Liver (tissue), 9 donors: ENCODE data around the gene UGT1A7. TPM values are rescaled to one million over a fixed set of nuclear protein-coding genes. Genes with fewer than 3 reads are reported as not detected.

Source experiments
- DNase-seq: peaks from one replicate; pipeline ENCODE4 v3.0.0-alpha.2; 2017; ENCODE audit warnings: low spot score
- H3K27ac ChIP-seq, 2 donors: one replicate each; pipeline ENCODE4 v1.7.0; 2013; ENCODE audit warnings: inconsistent platforms in 2 of 2, low read length in 2 of 2, control low read depth in 1 of 2, low read depth in 1 of 2, mild to moderate bottlenecking in 1 of 2
- H3K27me3 ChIP-seq, 4 donors: one replicate each; pipeline versions ENCODE4 v1.6.1 to v1.7.0; 2013; ENCODE audit warnings: low read length in 3 of 4, inconsistent platforms in 1 of 4, mild to moderate bottlenecking in 1 of 4, moderate library complexity in 1 of 4; ENCODE audit not compliant: control insufficient read depth in 4 of 4, insufficient read depth in 4 of 4
- H3K36me3 ChIP-seq, 4 donors: one replicate each; pipeline versions ENCODE4 v1.6.1 to v1.7.0; 2013; ENCODE audit warnings: low read length in 3 of 4, mild to moderate bottlenecking in 3 of 4, low read depth in 1 of 4, moderate library complexity in 1 of 4; ENCODE audit not compliant: control insufficient read depth in 4 of 4, insufficient read depth in 3 of 4
- H3K4me1 ChIP-seq, 4 donors: one replicate each; pipeline versions ENCODE4 v1.6.1 to v1.7.0; 2013; ENCODE audit warnings: low read length in 3 of 4, mild to moderate bottlenecking in 3 of 4, moderate library complexity in 1 of 4; ENCODE audit not compliant: control insufficient read depth in 4 of 4, insufficient read depth in 4 of 4
- H3K4me3 ChIP-seq, 3 donors: one replicate each; pipeline versions ENCODE4 v1.6.1 to v1.7.0; 2013; ENCODE audit warnings: low read length in 3 of 3, control low read depth in 1 of 3, low read depth in 1 of 3, mild to moderate bottlenecking in 1 of 3
- H3K9ac ChIP-seq, 2 donors: one replicate each; pipeline ENCODE4 v1.7.0; 2013; ENCODE audit warnings: low read length in 2 of 2, mild to moderate bottlenecking in 2 of 2, moderate library complexity in 2 of 2, control low read depth in 1 of 2, low read depth in 1 of 2
- H3K9me3 ChIP-seq, 4 donors: one replicate each; pipeline versions ENCODE4 v1.6.1 to v1.7.0; 2013; ENCODE audit warnings: low read length in 3 of 4; ENCODE audit not compliant: control insufficient read depth in 4 of 4
- CTCF ChIP-seq: fragments of 150-350 bp; IDR thresholded peaks from 2 replicates; pipeline ENCODE4 v1.5.1; 2017; ENCODE audit warnings: improper control_type of control experiment, low read depth, low read length; ENCODE audit not compliant: missing input control
- EGR1 ChIP-seq, 2 donors: IDR thresholded peaks; 2 replicates each; pipeline ENCODE4 v1.6.1; 2016 to 2018; ENCODE audit warnings: antibody characterized with exemption in 2 of 2, low read depth in 2 of 2
- FOXA1 ChIP-seq: IDR thresholded peaks from 2 replicates; pipeline ENCODE4 v1.6.1; 2016; ENCODE audit warnings: antibody characterized with exemption
- FOXA2 ChIP-seq: IDR thresholded peaks from 2 replicates; pipeline ENCODE4 v1.6.1; 2016; ENCODE audit warnings: antibody characterized with exemption
- HNF4A ChIP-seq, 2 donors: conservative IDR thresholded peaks; 2 replicates each; pipeline ENCODE4 v1.6.1; 2016; ENCODE audit warnings: antibody characterized with exemption in 2 of 2, mild to moderate bottlenecking in 2 of 2
- HNF4G ChIP-seq: IDR thresholded peaks from 2 replicates; pipeline ENCODE4 v1.6.1; 2016; ENCODE audit warnings: antibody characterized with exemption
- JUND ChIP-seq, 2 donors: IDR thresholded peaks; 2 replicates each; pipeline ENCODE4 v1.6.1; 2016; ENCODE audit warnings: antibody characterized with exemption in 2 of 2
- MAX ChIP-seq: IDR thresholded peaks from 2 replicates; pipeline ENCODE4 v1.6.1; 2016; ENCODE audit warnings: antibody characterized with exemption
- NR2F2 ChIP-seq: IDR thresholded peaks from 2 replicates; pipeline ENCODE4 v1.6.1; 2016; ENCODE audit warnings: antibody characterized with exemption
- RAD21 ChIP-seq, 2 donors: IDR thresholded peaks; 2 replicates each; pipeline ENCODE4 v1.6.1; 2016; ENCODE audit warnings: antibody characterized with exemption in 2 of 2, mild to moderate bottlenecking in 2 of 2
- RXRA ChIP-seq, 2 donors: IDR thresholded peaks; 2 replicates each; pipeline ENCODE4 v1.6.1; 2017 to 2018; ENCODE audit warnings: antibody characterized with exemption in 2 of 2, mild to moderate bottlenecking in 1 of 2
- TAF1 ChIP-seq: conservative IDR thresholded peaks from 2 replicates; pipeline ENCODE4 v1.6.1; 2016; ENCODE audit warnings: antibody characterized with exemption, mild to moderate bottlenecking
- YY1 ChIP-seq: IDR thresholded peaks from 2 replicates; pipeline ENCODE4 v1.6.1; 2016; ENCODE audit warnings: antibody characterized with exemption, mild to moderate bottlenecking
- ZBTB33 ChIP-seq: IDR thresholded peaks from 2 replicates; pipeline ENCODE4 v1.6.1; 2016; ENCODE audit warnings: antibody characterized with exemption
- WGBS: extraction: QIAGEN DNeasy Blood & Tissue Kit; methylation state at CpG from one replicate; pipeline ENCODE4 v1.1.7; 2013; 5-methylcytosine and 5-hydroxymethylcytosine counted together
- polyA plus RNA-seq, 2 donors: library from polyadenylated mRNA; stranded (reverse) in 1 of 2; unstranded in 1 of 2; fragments of 200-250 nt in 1 of 2; fragments of >200 nt in 1 of 2; fragmentation: Nextera tagmentation in 1 of 2; extraction: Ambion mirVana in 1 of 2; gene quantifications; one replicate each; pipeline versions ENCODE4 v1.2.1 to v1.2.3, GENCODE V29; 2013 to 2015
- total RNA-seq, 2 donors: library from RNA; depleted of rRNA; stranded (reverse); fragments of >200 nt; gene quantifications; one replicate each; pipeline ENCODE4 v1.2.3, GENCODE V29; 2014
- TF ChIP-seq, protein P1 (sequence below): IDR thresholded peaks from 2 replicates; pipeline ENCODE4 v1.6.1; 2016; ENCODE audit warnings: antibody characterized with exemption, mild to moderate bottlenecking
- TF ChIP-seq, protein P2 (sequence below): IDR thresholded peaks from 2 replicates; pipeline ENCODE4 v1.6.1; 2016; ENCODE audit warnings: antibody characterized with exemption
- donor health status: healthy.
- donor health status: healthy.
- donor health status: healthy.
- donor health status: healthy.
- donor health status: healthy.

UGT1A7 gene
- total and polyA plus RNA-seq, 4 donors: 0.02 to 2.2 (median 0.38) TPM; not detected in 1

DNA sequence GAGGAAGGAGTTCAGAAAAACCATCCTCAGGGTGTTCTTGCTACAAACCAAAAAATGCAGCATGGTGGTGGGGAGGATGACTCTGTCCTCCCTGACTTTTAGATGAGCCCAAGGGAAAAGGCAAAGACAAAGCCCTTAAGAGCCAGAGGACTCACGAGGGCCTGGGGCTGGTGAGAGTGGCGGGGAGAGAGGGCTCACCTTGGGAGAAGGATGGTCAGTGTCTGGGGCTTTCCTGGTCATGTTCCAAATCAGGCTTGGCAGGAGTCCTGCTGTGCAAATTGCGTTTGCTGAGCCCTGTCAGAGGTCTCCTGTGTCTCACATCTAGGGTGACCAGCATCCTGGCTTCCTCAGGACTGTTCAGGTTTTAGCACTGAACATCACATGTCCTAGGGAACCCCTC lies 83.1 kb downstream of the UGT1A7 start:
- peak overlapping the region in 1 of 3 donors; percentile 5 for H3K4me3 ChIP-seq
- no peak for DNase-seq
- H3K27me3 ChIP-seq: no peaks in the 10 kb centered on the region
- H3K36me3 ChIP-seq: peaks cover 3 to 20% (median 18%) of the 10 kb centered on the region in 4 donors
- peak overlapping the region; percentile 80 to 88 for H3K27ac ChIP-seq
- TF ChIP-seq YY1 (no peak), MAX (no peak), EGR1 (IDR thresholded peaks at IDR 0.05; ENCODE audit: low read depth in 2 of 2) (no peak), HNF4A (conservative IDR thresholded peaks at IDR 0.05) (no peak), JUND (IDR thresholded peaks at IDR 0.05) (no peak), FOXA2 (no peak), CTCF (no peak), ZBTB33 (no peak), TAF1 (no peak), FOXA1 (no peak), RXRA (IDR thresholded peaks at IDR 0.05) (no peak), RAD21 (IDR thresholded peaks at IDR 0.05) (no peak), NR2F2 (no peak)
- TF ChIP-seq, protein P1, sequence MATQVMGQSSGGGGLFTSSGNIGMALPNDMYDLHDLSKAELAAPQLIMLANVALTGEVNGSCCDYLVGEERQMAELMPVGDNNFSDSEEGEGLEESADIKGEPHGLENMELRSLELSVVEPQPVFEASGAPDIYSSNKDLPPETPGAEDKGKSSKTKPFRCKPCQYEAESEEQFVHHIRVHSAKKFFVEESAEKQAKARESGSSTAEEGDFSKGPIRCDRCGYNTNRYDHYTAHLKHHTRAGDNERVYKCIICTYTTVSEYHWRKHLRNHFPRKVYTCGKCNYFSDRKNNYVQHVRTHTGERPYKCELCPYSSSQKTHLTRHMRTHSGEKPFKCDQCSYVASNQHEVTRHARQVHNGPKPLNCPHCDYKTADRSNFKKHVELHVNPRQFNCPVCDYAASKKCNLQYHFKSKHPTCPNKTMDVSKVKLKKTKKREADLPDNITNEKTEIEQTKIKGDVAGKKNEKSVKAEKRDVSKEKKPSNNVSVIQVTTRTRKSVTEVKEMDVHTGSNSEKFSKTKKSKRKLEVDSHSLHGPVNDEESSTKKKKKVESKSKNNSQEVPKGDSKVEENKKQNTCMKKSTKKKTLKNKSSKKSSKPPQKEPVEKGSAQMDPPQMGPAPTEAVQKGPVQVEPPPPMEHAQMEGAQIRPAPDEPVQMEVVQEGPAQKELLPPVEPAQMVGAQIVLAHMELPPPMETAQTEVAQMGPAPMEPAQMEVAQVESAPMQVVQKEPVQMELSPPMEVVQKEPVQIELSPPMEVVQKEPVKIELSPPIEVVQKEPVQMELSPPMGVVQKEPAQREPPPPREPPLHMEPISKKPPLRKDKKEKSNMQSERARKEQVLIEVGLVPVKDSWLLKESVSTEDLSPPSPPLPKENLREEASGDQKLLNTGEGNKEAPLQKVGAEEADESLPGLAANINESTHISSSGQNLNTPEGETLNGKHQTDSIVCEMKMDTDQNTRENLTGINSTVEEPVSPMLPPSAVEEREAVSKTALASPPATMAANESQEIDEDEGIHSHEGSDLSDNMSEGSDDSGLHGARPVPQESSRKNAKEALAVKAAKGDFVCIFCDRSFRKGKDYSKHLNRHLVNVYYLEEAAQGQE: no peak
- TF ChIP-seq, protein P2, sequence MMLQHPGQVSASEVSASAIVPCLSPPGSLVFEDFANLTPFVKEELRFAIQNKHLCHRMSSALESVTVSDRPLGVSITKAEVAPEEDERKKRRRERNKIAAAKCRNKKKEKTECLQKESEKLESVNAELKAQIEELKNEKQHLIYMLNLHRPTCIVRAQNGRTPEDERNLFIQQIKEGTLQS: no peak
- peaks cover 1 to 32% (median 7%) of the 10 kb centered on the region in 4 donors for H3K4me1 ChIP-seq
- H3K9ac ChIP-seq: peak overlapping the region; percentile 39 to 49
- 43% methylated on average over 3 of the region's 3 CpGs for WGBS
- no peaks in the 10 kb centered on the region for H3K9me3 ChIP-seq

GRCh38 chr2:233766416-233766815 lies 84.7 kb downstream of the UGT1A7 start:
- Histone ChIP-seq H3K27me3 (no peaks in the 10 kb centered on the region), H3K4me1 (peaks cover 0 to 19% (median 3%) of the 10 kb centered on the region in 4 donors), H3K4me3 (no peak overlapping the region), H3K36me3 (peaks cover 6 to 35% (median 29%) of the 10 kb centered on the region in 4 donors), H3K27ac (peak overlapping the region in 1 of 2 donors; percentile 59), H3K9ac (no peak overlapping the region), H3K9me3 (no peaks in the 10 kb centered on the region)
- DNase-seq: no peak
- 87% methylated on average over 4 of the region's 4 CpGs for WGBS
- TF ChIP-seq TAF1 (no peak), CTCF (no peak), MAX (no peak), RAD21 (IDR thresholded peaks at IDR 0.05) (no peak), HNF4G (no peak), FOXA2 (no peak)
- TF ChIP-seq, protein P1: no peak
